Fibroblast of lung (primary cell): ENCODE data around the gene STK10.

Experiments
- CTCF ChIP-seq, 2 donors: IDR thresholded peaks in 1 of 2; conservative IDR thresholded peaks in 1 of 2; 1 replicate in 1 of 2; 2 replicates in 1 of 2; pipeline ENCODE4 v1.5.1; 2011 to 2012; ENCODE audit warnings: low read length in 2 of 2, control low read depth in 1 of 2, inconsistent platforms in 1 of 2, low read depth in 1 of 2, mild to moderate bottlenecking in 1 of 2
- EZH2 ChIP-seq: IDR thresholded peaks from 2 replicates; pipeline ENCODE4 v1.5.1; 2012; ENCODE audit warnings: low read length, control low read depth, mild to moderate bottlenecking; ENCODE audit errors: missing control alignments

GRCh38 chr5:172213126-172213525 is 25.1 kb upstream of the STK10 start:
- TF ChIP-seq CTCF (conservative IDR thresholded peaks at IDR 0.05 in 1 of 2, IDR thresholded peaks at IDR 0.05 in 1 of 2; ENCODE audit: low read depth in 1 of 2, low read length in 2 of 2), result no peak
- TF ChIP-seq EZH2, result no peak
